ENCODE measurements around the gene NKAP. TPM values are rescaled to one million over a fixed set of nuclear protein-coding genes. Genes with fewer than 3 reads are reported as not detected.

Gene NKAP
- total and polyA plus RNA-seq, 9 of the 15 experiments (the other 6 are each of a cell fraction or from before 2014, with no cell fraction given), result 3.1 to 8.3 (median 7.0) TPM

- TF ChIP-seq ZNF518B (CRISPR knock-in tag; IDR thresholded peaks at IDR 0.05) (no peak), MCM5 (IDR thresholded peaks at IDR 0.05; ENCODE audit: low read depth) (no peak), U2AF1 (optimal IDR thresholded peaks at IDR 0.05; ENCODE audit: low read depth, low read length) (no peak), ZEB2 (IDR thresholded peaks at IDR 0.05) (peak; percentile 97), ZHX1 (conservative IDR thresholded peaks at IDR 0.05; ENCODE audit: low read length) (no peak), CREM (IDR thresholded peaks at IDR 0.05; ENCODE audit: low read depth) (peak; percentile 88), MBD2 (IDR thresholded peaks at IDR 0.05; ENCODE audit: borderline replicate concordance, low read depth) (peak; percentile 64; the same call in 1 of the 2 replicates), CTCF (IDR thresholded peaks at IDR 0.05 in 2 of 3, conservative IDR thresholded peaks at IDR 0.05 in 1 of 3; ENCODE audit: insufficient read depth in 2 of 3, low read depth in 1 of 3, low read length in 3 of 3) (0 out of 6 replicates have a peak, but pooled peaks of 2 of the 3 experiments have one; percentile 10 to 19), DDX20 (tag; IDR thresholded peaks at IDR 0.05; ENCODE audit: low read depth) (no peak), ZBTB1 (CRISPR knock-in tag; IDR thresholded peaks at IDR 0.05; ENCODE audit: borderline replicate concordance, low read depth) (0 out of 2 replicates have a peak, but pooled peaks have one; percentile 38), SIRT6 (IDR thresholded peaks at IDR 0.05; ENCODE audit: low read depth, low read length) (no peak), PBX2 (CRISPR knock-in tag; IDR thresholded peaks at IDR 0.05; ENCODE audit: low read depth) (no peak), PBX2 (tag; conservative IDR thresholded peaks at IDR 0.05; ENCODE audit: low read depth) (no peak), ZNF512 (tag; IDR thresholded peaks at IDR 0.05) (no peak)
These were observed at the start of gene NKAP (continued) for GRCh38 chrX:119943185-119943988.
